Stimulated activated CD8-positive, alpha-beta memory T cell treated with anti-CD3 and anti-CD28 coated beads, Interleukin-2, amount 100 ng/mL, for 1 hour (primary cell): ENCODE data around the gene SIRT2.

ENCODE experiments used
- DNase-seq, 2 donors: peaks; one replicate each; pipeline ENCODE4 v3.0.0-alpha.2; 2020; ENCODE audit warnings: low read depth in 2 of 2

SIRT2 gene

DNA sequence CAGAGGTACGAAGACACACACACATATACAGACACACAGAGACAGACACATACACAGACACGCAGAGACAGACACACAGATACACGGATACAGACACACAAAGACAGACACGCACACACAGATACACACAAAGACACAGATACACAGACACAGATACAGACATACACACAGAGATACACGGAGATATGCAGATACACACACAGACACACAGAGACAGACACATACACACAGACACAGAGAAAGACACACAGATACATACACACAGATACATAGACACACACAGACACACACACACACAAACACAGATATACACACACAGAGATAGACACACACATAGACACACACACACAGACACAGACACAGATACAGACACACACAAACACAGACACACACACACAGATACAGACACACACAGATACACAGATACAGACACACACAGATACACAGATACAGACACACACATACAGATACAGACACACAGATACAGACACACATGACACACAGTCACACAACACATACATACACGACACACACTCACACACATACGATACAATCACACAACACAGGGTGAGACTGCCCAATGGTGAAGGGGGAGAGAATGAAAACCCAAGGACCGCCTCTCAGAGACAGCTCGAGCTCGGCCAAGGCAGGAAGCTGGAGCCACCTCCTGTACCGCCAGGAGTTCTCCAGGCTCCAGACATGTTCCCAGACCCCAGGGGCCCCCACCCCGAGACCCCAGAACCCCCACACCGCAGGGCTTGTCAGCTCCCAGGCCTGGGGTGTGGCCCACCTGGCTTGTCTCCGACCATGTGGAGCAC lies 21.4 kb upstream of the SIRT2 start:
- DNase-seq, result no peak

- no peak for DNase-seq
Measured at GRCh38 chr19:38919837-38920601, 20.6 kb upstream of the SIRT2 start.

GRCh38 chr19:38918526-38918925 lies 19.1 kb upstream of the SIRT2 start:
- no peak for DNase-seq

GRCh38 chr19:38917921-38918491 lies 18.6 kb upstream of the SIRT2 start:
- no peak for DNase-seq

GRCh38 chr19:38917516-38917915 lies 18.1 kb upstream of the SIRT2 start:
- no peak for DNase-seq

- no peak for DNase-seq
Measured at GRCh38 chr19:38915329-38916321, 16.2 kb upstream of the SIRT2 start.

- DNase-seq, result no peak
Measured at GRCh38 chr19:38913958-38914357, 14.5 kb upstream of the SIRT2 start.

- DNase-seq, result no peak
Measured at GRCh38 chr19:38912600-38913514, 13.4 kb upstream of the SIRT2 start.

DNA sequence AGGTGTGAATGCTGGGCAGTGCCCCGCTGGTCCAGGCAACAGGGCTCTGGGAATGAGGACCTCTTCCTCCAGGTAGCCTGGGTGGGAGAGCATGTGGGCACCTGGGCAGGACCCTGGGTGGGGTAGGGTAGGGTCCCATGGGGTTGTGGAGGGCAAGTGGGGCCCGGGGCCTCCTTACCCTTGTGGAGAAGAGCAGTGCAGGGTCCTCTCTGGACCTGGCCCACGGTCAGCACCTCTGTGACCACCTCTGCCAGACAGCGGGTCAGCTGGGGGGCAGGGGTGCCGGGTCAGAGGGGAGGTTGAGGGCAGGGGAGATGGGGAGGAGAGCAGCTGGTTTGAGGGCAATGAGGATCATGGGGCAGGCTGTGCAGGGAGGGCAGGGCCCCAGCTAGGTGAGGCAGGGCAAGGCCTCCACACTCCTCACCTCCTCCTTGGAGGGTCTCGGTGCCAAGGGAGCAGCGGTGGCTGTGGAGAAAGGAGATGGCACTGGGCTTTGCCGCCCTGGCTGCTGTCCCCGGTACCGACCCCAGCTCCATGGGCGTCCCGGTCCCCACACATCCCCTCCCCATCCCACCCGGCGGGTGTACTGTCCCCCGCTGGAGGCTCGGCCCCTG lies 12.1 kb upstream of the SIRT2 start:
- no peak for DNase-seq

DNA sequence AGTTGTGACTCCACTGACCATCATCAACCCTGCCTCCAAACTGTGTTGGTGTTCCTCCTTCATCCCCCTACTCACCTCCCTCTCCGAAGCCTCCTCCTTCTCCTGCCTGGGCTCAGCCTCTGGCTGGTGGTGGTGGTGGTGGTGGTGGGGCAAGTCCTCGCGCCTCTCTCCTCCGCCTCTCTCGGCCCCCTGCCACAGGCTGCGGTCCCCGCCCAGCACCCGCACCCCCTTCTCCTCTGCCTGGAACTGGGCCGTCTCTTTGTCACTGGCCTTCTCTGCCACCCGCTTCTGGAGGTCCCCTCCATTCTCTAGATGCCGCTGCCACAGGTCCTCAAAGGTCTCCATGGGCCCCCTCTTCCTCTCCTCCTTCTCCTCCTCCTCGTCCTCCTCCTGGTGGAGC lies 11.1 kb upstream of the SIRT2 start:
- no peak for DNase-seq

DNA sequence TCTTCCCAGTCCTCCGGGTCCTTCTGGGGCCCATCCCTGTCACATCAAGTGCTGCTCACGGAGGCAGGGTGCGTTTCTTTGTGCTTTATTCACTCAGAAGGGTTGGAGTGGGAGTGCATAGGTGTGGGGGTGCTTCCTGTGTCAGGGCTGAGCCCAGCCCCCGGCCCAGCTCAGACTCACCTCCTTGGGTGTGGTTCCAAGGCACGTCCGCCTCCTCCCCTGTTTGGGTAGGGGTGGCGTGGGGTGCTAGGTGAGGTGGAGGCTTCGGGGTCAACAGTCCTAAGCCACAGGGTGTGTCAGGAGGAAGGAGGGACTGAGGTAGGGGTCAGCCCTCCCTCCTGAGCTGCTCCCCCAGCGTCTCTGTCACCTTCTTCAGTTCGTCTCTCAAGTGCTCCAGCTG lies 9.5 kb upstream of the SIRT2 start:
- DNase-seq, result no peak

GRCh38 chr19:38907670-38908069 lies 8.3 kb upstream of the SIRT2 start:
- no peak for DNase-seq

DNA sequence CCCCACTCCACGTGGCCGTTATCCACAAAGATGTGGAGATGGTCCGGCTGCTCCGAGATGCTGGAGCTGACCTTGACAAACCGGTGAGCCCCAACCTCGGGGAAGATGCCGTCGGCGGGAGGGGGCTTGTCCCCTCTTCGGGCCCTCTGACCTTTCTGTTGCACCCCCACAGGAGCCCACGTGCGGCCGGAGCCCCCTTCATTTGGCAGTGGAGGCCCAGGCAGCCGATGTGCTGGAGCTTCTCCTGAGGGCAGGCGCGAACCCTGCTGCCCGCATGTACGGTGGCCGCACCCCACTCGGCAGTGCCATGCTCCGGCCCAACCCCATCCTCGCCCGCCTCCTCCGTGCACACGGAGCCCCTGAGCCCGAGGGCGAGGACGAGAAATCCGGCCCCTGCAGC lies 7.8 kb upstream of the SIRT2 start:
- DNase-seq, result no peak

DNA sequence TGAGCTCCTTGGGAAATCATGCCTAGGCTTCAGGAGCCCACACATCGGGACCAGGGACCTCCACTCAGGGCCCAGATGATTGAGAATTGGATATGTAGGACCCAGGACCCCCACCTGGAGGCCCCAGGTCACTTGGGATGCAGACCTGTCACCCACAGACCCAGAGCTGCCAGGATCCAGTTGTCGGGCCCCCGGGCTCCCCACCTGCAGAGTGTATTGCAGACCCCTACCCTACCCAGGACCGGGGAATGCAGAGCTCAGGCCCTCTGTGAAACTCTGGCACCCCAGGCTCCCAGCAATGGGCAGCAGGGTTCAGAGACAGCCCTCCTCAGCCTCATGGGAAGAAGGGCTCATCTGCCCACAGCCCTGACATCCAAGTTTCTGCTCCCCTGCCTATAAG lies 6.2 kb upstream of the SIRT2 start:
- DNase-seq, result no peak

DNA sequence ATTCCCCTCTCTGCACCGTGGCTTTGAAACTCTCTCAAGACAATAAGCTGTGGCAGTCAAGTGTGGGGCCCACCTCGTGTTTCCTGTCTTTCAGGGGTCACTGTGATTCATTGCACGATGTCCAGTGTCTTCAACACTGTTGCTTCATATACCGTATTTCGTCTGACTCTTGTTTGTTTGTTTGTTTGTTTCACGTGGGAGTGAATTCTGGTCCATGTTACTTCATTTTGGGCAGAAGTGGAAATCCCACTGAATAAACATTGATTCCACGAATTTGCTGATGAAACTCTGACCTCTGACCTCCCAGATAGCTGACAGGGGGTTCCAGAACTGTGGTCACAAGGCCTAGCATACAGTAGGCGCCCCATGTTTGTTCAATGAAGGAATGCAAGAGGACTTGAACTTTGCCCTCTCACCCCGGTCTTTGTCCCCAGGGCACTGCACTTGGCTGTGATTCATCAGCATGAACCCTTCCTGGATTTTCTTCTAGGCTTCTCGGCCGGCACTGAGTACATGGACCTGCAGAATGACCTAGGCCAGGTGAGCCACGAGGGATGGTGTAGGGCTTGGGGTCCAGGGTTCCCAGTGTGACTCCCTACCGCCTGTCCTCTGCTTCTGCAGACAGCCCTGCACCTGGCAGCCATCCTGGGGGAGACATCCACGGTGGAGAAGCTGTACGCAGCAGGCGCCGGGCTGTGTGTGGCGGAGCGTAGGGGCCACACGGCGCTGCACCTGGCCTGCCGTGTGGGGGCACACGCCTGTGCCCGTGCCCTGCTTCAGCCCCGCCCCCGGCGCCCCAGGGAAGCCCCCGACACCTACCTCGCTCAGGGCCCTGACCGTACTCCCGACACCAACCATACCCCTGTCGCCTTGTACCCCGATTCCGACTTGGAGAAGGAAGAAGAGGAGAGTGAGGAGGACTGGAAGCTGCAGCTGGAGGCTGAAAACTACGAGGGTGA lies 5.4 kb upstream of the SIRT2 start:
- no peak for DNase-seq

DNA sequence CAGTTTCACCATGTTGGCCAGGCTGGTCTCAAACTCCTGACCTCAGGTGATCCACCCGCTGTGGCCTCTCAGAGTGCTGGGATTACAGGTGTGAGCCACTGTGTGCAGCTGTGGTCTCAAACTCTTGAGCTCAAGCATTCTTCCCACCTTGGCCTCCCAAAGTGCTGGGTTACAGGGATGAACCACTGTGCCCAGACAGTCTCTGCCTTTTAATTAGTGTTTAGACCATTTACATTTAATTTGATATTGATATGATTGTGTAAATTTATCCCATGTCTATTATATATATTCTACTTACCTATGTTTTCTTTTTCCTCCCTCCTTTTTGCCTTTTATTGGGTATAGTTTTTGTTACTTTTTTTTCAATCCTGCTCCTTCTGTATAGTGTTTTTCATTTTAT lies 2.3 kb upstream of the SIRT2 start:
- no peak for DNase-seq

GRCh38 chr19:38900743-38901190 lies 1.3 kb upstream of the SIRT2 start:
- no peak for DNase-seq

DNA sequence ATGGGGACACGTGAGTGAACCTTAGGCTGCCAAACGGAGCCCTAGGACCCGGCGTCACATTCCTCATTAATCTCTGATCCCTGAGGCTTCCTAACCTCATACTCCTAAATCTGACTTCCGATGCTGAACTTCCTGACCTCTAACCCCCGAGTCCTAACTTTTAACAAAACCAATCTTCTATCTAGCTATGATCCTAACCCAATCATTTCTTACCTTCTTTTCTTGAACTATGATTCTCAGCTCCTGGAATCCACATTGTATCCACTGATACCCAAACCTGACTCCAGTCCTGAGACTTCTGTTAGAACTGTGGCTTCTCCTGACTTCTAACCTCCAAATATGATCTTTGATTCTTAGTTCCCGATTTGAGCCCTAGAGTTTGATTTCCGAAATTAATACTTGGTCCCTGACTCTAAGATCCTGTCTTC lies 798 bp upstream of the SIRT2 start:
- no peak for DNase-seq
